OCI-LY3 (cell line): Measurements from ENCODE around the gene PPM1M.

ENCODE experiments used
- H2AFZ ChIP-seq: fragments of 200-600, 300-600 bp; shearing (Covaris generic); 2 replicates; pipeline ENCODE4 v1.6.0; 2014; ENCODE audit warnings: antibody characterized with exemption, low read depth, low read length
- H3K27ac ChIP-seq: fragments of 200-600, 300-600 bp; sonication (generic); 2 replicates; pipeline ENCODE4 v1.5.1; 2014; ENCODE audit warnings: mild to moderate bottlenecking, low read length, moderate library complexity, mixed read lengths
- H3K27me3 ChIP-seq: fragments of 200-600, 300-600 bp; sonication (generic); 2 replicates; pipeline ENCODE4 v1.6.1; 2014; ENCODE audit warnings: low read depth, low read length, mixed read lengths
- H3K36me3 ChIP-seq: fragments of 200-600, 300-600 bp; sonication (generic); replicated peaks from 2 replicates; pipeline ENCODE3; 2014; ENCODE audit warnings: low read depth, low read length, mixed read lengths
- H3K4me1 ChIP-seq: fragments of 300-600, 200-600 bp; sonication (generic); 2 replicates; pipeline ENCODE4 v1.6.1; 2014; ENCODE audit warnings: low read length, mixed read lengths
- H3K4me2 ChIP-seq: fragments of 200-600, 300-600 bp; sonication (generic); 2 replicates; pipeline ENCODE4 v1.6.1; 2014; ENCODE audit warnings: low read length, mixed read lengths
- H3K4me3 ChIP-seq: fragments of 300-600, 200-600 bp; sonication (generic); 2 replicates; pipeline ENCODE4 v1.5.1; 2014; ENCODE audit warnings: antibody characterized with exemption, mild to moderate bottlenecking, low read length, moderate library complexity
- H3K79me2 ChIP-seq: fragments of 300-600, 200-600 bp; shearing (Covaris generic); 2 replicates; pipeline ENCODE4 v1.6.1; 2014; ENCODE audit warnings: mild to moderate bottlenecking, low read length, mixed read lengths
- H3K9ac ChIP-seq: fragments of 300-600, 200-600 bp; shearing (Covaris generic); 2 replicates; pipeline ENCODE4 v1.6.0; 2014; ENCODE audit warnings: mild to moderate bottlenecking, low read length, moderate library complexity
- H3K9me3 ChIP-seq: fragments of 200-600, 300-600 bp; shearing (Covaris generic); 2 replicates; pipeline ENCODE4 v1.6.1; 2014; ENCODE audit warnings: low read length, mixed read lengths; ENCODE audit not compliant: insufficient read depth
- H4K20me1 ChIP-seq: fragments of 200-600, 300-600 bp; sonication (generic); 2 replicates; pipeline ENCODE4 v1.6.1; 2016; ENCODE audit warnings: low read length, mixed read lengths; ENCODE audit not compliant: insufficient read depth
- EZH2phosphoT487 ChIP-seq: fragments of 200-600 bp; shearing (Covaris generic); IDR thresholded peaks from 2 replicates; pipeline ENCODE4 v1.6.1; 2018; ENCODE audit warnings: antibody characterized with exemption, mixed run types, low read depth
- TF ChIP-seq, protein P1 (sequence below): fragments of 200-600, 300-600 bp; sonication (generic); IDR thresholded peaks from 2 replicates; pipeline ENCODE4 v1.5.1; 2014; ENCODE audit warnings: antibody characterized with exemption, low read length, low read depth

PPM1M gene

DNA sequence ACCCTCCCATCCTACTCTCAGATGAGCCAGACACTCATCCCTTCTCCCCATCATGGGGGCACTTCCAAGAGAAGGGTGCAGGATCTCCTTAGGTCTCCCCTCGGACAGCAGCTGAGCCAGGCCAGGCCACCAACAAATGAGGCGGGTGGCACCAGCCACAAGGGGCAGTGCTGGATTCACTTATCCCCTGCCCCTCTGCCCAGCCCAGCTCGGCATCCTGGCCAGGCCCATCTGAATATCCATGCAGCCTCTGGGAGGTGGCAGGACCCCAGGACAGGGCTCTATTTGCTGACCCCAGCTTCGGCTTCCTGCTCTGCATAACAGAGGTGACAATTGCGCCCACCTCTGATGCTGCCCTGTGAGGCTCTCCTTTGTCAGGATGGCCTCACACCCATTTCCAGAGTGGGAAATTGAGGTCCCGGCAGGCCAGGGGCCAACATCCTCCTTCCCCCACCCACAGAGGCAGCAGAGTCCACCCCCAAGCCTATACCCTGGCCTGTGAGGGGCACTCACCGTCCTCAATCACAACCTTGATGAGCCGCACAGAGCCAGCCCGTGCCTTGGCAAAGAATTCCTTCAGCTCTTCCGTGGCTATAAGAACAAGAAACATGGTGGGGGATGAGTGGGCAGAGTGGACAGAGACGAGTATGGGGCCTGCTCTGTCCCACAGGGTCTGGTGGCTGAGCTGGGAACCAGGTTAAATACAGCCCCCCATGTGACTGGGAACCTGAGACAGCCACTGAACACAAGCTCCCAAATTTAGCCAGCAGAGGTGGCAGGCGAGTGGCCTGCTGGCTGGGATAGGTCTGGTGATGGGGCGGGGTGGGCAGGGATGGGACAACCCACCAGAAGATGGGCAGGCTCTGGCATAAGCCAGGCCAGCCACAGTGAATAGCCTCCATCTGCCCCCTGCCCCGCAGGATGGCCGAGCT is 10.8 kb upstream of the PPM1M start:
- Histone ChIP-seq H3K4me1 (peaks cover 9% of the 10 kb centered on the region), H3K9ac (no peak overlapping the region), H2AFZ (no peak overlapping the region), H3K79me2 (peaks cover 14% of the 10 kb centered on the region), H3K27me3 (no peaks in the 10 kb centered on the region), H3K4me2 (no peak overlapping the region), H4K20me1 (no peaks in the 10 kb centered on the region), H3K27ac (no peak overlapping the region), H3K4me3 (no peak overlapping the region), H3K9me3 (no peaks in the 10 kb centered on the region), H3K36me3 (no peaks in the 10 kb centered on the region)
- TF ChIP-seq, protein P1, sequence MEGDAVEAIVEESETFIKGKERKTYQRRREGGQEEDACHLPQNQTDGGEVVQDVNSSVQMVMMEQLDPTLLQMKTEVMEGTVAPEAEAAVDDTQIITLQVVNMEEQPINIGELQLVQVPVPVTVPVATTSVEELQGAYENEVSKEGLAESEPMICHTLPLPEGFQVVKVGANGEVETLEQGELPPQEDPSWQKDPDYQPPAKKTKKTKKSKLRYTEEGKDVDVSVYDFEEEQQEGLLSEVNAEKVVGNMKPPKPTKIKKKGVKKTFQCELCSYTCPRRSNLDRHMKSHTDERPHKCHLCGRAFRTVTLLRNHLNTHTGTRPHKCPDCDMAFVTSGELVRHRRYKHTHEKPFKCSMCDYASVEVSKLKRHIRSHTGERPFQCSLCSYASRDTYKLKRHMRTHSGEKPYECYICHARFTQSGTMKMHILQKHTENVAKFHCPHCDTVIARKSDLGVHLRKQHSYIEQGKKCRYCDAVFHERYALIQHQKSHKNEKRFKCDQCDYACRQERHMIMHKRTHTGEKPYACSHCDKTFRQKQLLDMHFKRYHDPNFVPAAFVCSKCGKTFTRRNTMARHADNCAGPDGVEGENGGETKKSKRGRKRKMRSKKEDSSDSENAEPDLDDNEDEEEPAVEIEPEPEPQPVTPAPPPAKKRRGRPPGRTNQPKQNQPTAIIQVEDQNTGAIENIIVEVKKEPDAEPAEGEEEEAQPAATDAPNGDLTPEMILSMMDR, result peak; percentile 7; the same call in 1 of the 2 replicates
- no peak for TF ChIP-seq EZH2phosphoT487

DNA sequence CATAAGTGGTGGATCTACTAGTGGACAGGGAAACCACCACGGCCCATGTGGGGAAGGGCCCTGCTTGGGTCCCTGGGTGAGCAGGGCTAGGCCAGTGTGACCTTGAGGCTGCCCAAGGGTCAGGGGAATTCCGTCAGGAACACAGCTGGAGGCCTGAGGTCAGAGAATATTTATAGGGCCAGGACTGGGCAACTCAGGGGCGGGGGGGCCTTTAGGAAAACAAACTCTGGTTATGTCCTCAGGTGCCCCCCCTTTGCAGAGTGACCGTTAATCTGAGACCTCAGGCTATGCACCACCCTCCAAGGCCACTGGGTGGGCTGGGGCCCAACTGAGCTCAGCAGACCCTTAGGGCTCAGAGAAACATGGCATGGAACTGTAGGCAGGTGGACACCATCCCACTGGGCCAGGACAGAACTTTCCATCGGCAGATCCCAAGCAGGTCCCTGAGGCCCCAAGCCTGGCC is 9.1 kb upstream of the PPM1M start:
- Histone ChIP-seq H3K36me3 (peaks cover 7% of the 10 kb centered on the region), H3K9ac (no peak overlapping the region), H3K4me2 (no peak overlapping the region), H3K27me3 (no peaks in the 10 kb centered on the region), H3K9me3 (no peaks in the 10 kb centered on the region), H3K27ac (no peak overlapping the region), H2AFZ (no peak overlapping the region), H3K4me3 (no peak overlapping the region), H3K79me2 (peaks cover 24% of the 10 kb centered on the region), H3K4me1 (peaks cover 22% of the 10 kb centered on the region), H4K20me1 (no peaks in the 10 kb centered on the region)
- TF ChIP-seq, protein P1, result no peak
- no peak for TF ChIP-seq EZH2phosphoT487

DNA sequence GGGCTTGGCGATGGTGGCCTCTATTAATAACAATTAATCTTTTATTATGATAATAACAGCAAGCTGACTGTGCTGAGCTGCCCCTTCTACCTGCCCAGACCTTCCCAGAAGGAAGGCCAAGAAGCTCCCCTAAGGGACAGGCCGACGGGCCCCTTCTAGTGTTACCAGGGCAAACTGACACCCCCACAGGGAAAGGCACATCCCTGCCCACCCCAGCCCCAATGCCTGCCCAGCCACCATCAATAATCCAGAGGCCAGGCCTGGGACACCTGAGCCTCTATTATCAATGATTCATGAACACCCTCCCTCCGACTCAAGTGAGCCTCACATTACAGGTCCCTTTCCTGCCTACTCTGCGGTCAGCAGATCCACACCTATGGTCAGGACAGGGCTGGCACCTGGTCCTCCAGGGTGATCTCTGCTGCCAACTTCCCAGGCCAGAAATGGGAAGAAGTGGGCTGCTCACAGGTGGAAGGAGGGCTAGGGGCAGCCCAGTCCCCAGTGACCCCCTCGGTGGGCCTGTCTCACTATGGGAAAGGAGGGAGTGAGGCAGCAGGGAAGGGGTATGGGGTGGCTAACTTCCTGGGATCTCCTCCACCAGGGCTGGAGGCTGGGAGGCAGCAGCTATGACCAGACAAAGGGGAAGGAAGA is 8.4 kb upstream of the PPM1M start:
- no peaks in the 10 kb centered on the region for H4K20me1 ChIP-seq
- H3K9me3 ChIP-seq, result no peaks in the 10 kb centered on the region
- no peak overlapping the region for H3K4me3 ChIP-seq
- no peaks in the 10 kb centered on the region for H3K27me3 ChIP-seq
- TF ChIP-seq, protein P1, result no peak
- no peak for TF ChIP-seq EZH2phosphoT487
- H3K9ac ChIP-seq, result no peak overlapping the region
- H3K27ac ChIP-seq, result no peak overlapping the region
- peaks cover 24% of the 10 kb centered on the region for H3K79me2 ChIP-seq
- peaks cover 25% of the 10 kb centered on the region for H3K4me1 ChIP-seq
- H3K36me3 ChIP-seq, result peaks cover 7% of the 10 kb centered on the region
- H2AFZ ChIP-seq, result no peak overlapping the region
- H3K4me2 ChIP-seq, result no peak overlapping the region

DNA sequence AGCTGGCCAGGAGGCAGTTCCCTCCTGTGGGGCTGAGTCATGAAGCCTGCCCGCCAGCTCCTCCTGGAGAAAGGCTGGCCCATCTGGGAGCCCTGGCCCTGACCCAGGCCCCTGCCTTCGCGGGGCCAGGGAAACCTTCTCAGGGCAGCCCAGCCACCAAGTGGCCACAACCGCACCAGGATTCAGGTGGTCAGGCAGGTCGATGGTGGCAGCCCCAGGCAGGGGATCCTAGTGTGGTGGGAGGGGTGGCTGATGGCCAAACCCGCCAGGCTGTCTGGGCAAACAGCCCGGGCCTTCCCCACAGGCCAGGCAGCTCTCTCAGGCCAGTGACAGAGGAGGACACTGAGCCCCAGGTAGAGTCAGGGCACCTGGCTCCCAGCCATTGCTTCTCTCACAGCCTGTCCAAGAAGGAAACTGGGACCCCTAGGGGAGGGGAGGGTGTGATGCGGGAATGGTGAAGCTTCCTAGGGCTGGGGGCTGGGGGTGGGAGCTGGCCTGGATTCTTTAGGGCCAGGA is 7.8 kb upstream of the PPM1M start:
- Histone ChIP-seq H3K27ac (no peak overlapping the region), H2AFZ (no peak overlapping the region), H3K36me3 (peaks cover 7% of the 10 kb centered on the region), H3K9me3 (no peaks in the 10 kb centered on the region), H4K20me1 (no peaks in the 10 kb centered on the region), H3K4me1 (peaks cover 25% of the 10 kb centered on the region), H3K9ac (no peak overlapping the region), H3K27me3 (no peaks in the 10 kb centered on the region), H3K4me2 (peak overlapping the region; percentile 86), H3K4me3 (peak overlapping the region; percentile 87), H3K79me2 (peaks cover 24% of the 10 kb centered on the region)
- TF ChIP-seq EZH2phosphoT487, result no peak
- TF ChIP-seq, protein P1, result no peak
